Ovary (tissue), 9 donors: ENCODE measurements around the gene OR9A2. TPM values are rescaled to one million over a fixed set of nuclear protein-coding genes. Genes with fewer than 3 reads are reported as not detected.

Experiments used
- DNase-seq, 5 donors: peaks; one replicate each; pipeline ENCODE4 v3.0.0-alpha.2; 2019 to 2020
- H3K27ac ChIP-seq, 2 donors: fragments of 200-600 bp; one replicate each; pipeline versions ENCODE4 v1.5.1 to v1.8.0; 2019 to 2022
- H3K27me3 ChIP-seq: fragments of 200-600 bp; one replicate; pipeline ENCODE4 v1.8.0; 2022
- H3K36me3 ChIP-seq: fragments of 200-600 bp; sonication (generic); one replicate; pipeline ENCODE4 v1.5.1; 2019
- H3K4me1 ChIP-seq: one replicate; pipeline ENCODE4 v1.8.1; 2013; ENCODE audit warnings: mild to moderate bottlenecking, moderate library complexity; ENCODE audit not compliant: insufficient read depth
- H3K4me3 ChIP-seq: fragments of 200-600 bp; sonication (generic); one replicate; pipeline ENCODE4 v1.5.1; 2017
- H3K9me3 ChIP-seq, 2 donors: fragments of 200-600 bp in 1 of 2; sonication (generic) in 1 of 2; one replicate each; pipeline versions ENCODE4 v1.5.1 to v1.8.1; 2013 to 2019; ENCODE audit warnings: mild to moderate bottlenecking in 1 of 2, moderate library complexity in 1 of 2
- CTCF ChIP-seq, 3 donors: fragments of 450-650 bp in 2 of 3; fragments of 200-600 bp in 1 of 3; IDR thresholded peaks; one replicate each; pipeline versions ENCODE4 v1.5.1 to v1.8.0; 2016 to 2022; ENCODE audit warnings: antibody characterized with exemption in 3 of 3, mild to moderate bottlenecking in 1 of 3
- EP300 ChIP-seq: sonication (generic); formaldehyde crosslinking; IDR thresholded peaks from one replicate; pipeline ENCODE4 v1.6.1; 2017; ENCODE audit warnings: antibody characterized with exemption
- POLR2A ChIP-seq: fragments of 450-650 bp; IDR thresholded peaks from one replicate; pipeline ENCODE4 v1.6.1; 2017; ENCODE audit warnings: antibody characterized with exemption, mild to moderate bottlenecking, moderate library complexity
- WGBS, 3 donors: extraction: QIAGEN DNeasy Blood & Tissue Kit in 1 of 3; methylation state at CpG; one replicate each; pipeline versions ENCODE4 v1.1.5 to v1.1.7; 2013 to 2017; 5-methylcytosine and 5-hydroxymethylcytosine counted together
- intact Hi-C, 4 donors: fragments of 100-400 bp; cut with DNase I; formaldehyde crosslinking; loops; one replicate each; pipeline versions ENCODE4 v1.11.0 to v1.15.1; 2022 to 2023
- polyA plus RNA-seq, 2 donors: library from polyadenylated mRNA; stranded (reverse); fragments of 200-250 nt in 1 of 2; fragments of 350-450 nt in 1 of 2; fragmentation: Illumina TruSeq in 1 of 2; extraction: RNeasy Lipid Tissue Mini Kit (QIAGEN cat#74804) in 1 of 2; gene quantifications; one replicate each; pipeline ENCODE4 v1.2.3, GENCODE V29; 2013 to 2014
- total RNA-seq, 7 donors: library from RNA; depleted of rRNA in 2 of 7; stranded (reverse); fragments of >200 nt in 2 of 7; fragmentation: NEBNext Ultra II Directional in 3 of 7; extraction: Animal tissue kit (Norgen Biotek cat#: 25700) in 3 of 7; gene quantifications; one replicate each; pipeline versions ENCODE4 v1.1.0 to v1.2.4, GENCODE V29; 2016 to 2023
- donor health status: DM: no; HTN: no; CAD: no; lungs with moderate emphysema.
- donor health status: DM: no; HTN: no; CAD: no.
- donor health status: Bipolar disorder and iron deficiency.
- donor health status: DM: yes; HTN: yes; CAD: no.
- donor health status: DM: no; HTN: no; CAD: no.
- donor health status: DM: yes; HTN: yes; CAD: no.

OR9A2 gene
- total and polyA plus RNA-seq, 9 donors: 0.22 TPM; not detected in 7

GRCh38 chr7:143063741-143064140, 36.8 kb upstream of the OR9A2 start:
- Histone ChIP-seq H3K4me1 (no peaks in the 10 kb centered on the region), H3K4me3 (no peak overlapping the region), H3K27me3 (no peaks in the 10 kb centered on the region), H3K9me3 (no peaks in the 10 kb centered on the region), H3K27ac (no peak overlapping the region), H3K36me3 (no peaks in the 10 kb centered on the region)
- DNase-seq: no peak
- TF ChIP-seq CTCF (IDR thresholded peaks at IDR 0.05) (no peak), EP300 (no peak), POLR2A (no peak)
- 70 to 75% (median 72%) methylated on average over 3 of the region's 3 CpGs for WGBS, 3 donors
- intact Hi-C loops: no loop called here

- Histone ChIP-seq H3K36me3 (no peaks in the 10 kb centered on the region), H3K27ac (no peak overlapping the region), H3K9me3 (no peaks in the 10 kb centered on the region), H3K4me3 (no peak overlapping the region), H3K4me1 (no peaks in the 10 kb centered on the region), H3K27me3 (no peaks in the 10 kb centered on the region)
- TF ChIP-seq EP300 (no peak), CTCF (IDR thresholded peaks at IDR 0.05) (no peak), POLR2A (no peak)
- intact Hi-C loops: no loop called here
- no peak for DNase-seq
Measured at GRCh38 chr7:143055754-143056153, 28.8 kb upstream of the OR9A2 start.

- Histone ChIP-seq H3K4me1 (no peaks in the 10 kb centered on the region), H3K4me3 (no peak overlapping the region), H3K27me3 (no peaks in the 10 kb centered on the region), H3K36me3 (no peaks in the 10 kb centered on the region), H3K27ac (no peak overlapping the region), H3K9me3 (no peaks in the 10 kb centered on the region)
- TF ChIP-seq EP300 (no peak), POLR2A (no peak), CTCF (IDR thresholded peaks at IDR 0.05) (no peak)
- intact Hi-C loops: no loop called here
- 59 to 60% (median 60%) methylated on average over 3 of the region's 3 CpGs for WGBS, 3 donors
- no peak for DNase-seq
Measured at GRCh38 chr7:143054621-143055020, 27.7 kb upstream of the OR9A2 start.

GRCh38 chr7:143052041-143052440, 25.1 kb upstream of the OR9A2 start, which contains the start of gene OR6V1:
OR6V1 (plus strand) TSS chr7:143052341; CDS start chr7:143052341, 0 bp downstream.
- Histone ChIP-seq H3K27me3 (no peaks in the 10 kb centered on the region), H3K4me3 (no peak within 1 kb of the TSS), H3K4me1 (no peaks in the 10 kb centered on the region), H3K9me3 (no peaks in the 10 kb centered on the region), H3K27ac (no peak within 1 kb of the TSS), H3K36me3 (no peaks in the 10 kb centered on the region)
- DNase-seq: no peak
- intact Hi-C loops: no loop called here
- TF ChIP-seq CTCF (IDR thresholded peaks at IDR 0.05) (no peak), POLR2A (no peak), EP300 (no peak)
- WGBS, 3 donors: 76 to 84% (median 77%) methylated on average over 4 of the region's 4 CpGs

- no peak overlapping the region for H3K27ac ChIP-seq
- no peaks in the 10 kb centered on the region for H3K4me1 ChIP-seq
- TF ChIP-seq EP300: no peak
- no peak for TF ChIP-seq POLR2A
- TF ChIP-seq CTCF (IDR thresholded peaks at IDR 0.05): no peak
- H3K9me3 ChIP-seq: no peaks in the 10 kb centered on the region
- no peaks in the 10 kb centered on the region for H3K27me3 ChIP-seq
- no peaks in the 10 kb centered on the region for H3K36me3 ChIP-seq
- no peak for DNase-seq
- WGBS, 3 donors: 35 to 48% (median 41%) methylated on average over 9 of the region's 9 CpGs
- intact Hi-C loops: no loop called here
- no peak overlapping the region for H3K4me3 ChIP-seq
Measured at GRCh38 chr7:143050931-143051330, 24.0 kb upstream of the OR9A2 start.
